HCEC 1CT (cell line): ENCODE measurements around the gene SPTBN5.

Experiments
- DNase-seq: peaks from one replicate; pipeline ENCODE4 v3.0.0-alpha.2; 2017

Gene SPTBN5

GRCh38 chr15:41881920-41882688 lies 11.7 kb downstream of the SPTBN5 start:
- DNase-seq = no peak

GRCh38 chr15:41881550-41881919 lies 12.3 kb downstream of the SPTBN5 start:
- DNase-seq = no peak

GRCh38 chr15:41881086-41881485 lies 12.8 kb downstream of the SPTBN5 start:
- no peak for DNase-seq

GRCh38 chr15:41880156-41880877 lies 13.5 kb downstream of the SPTBN5 start:
- no peak for DNase-seq

- no peak for DNase-seq
Observed at GRCh38 chr15:41879321-41879845, 14.5 kb downstream of the SPTBN5 start.

- no peak for DNase-seq
Observed at GRCh38 chr15:41878355-41878699, 15.5 kb downstream of the SPTBN5 start.

GRCh38 chr15:41877631-41878354 lies 16.1 kb downstream of the SPTBN5 start:
- no peak for DNase-seq

GRCh38 chr15:41876689-41877088 lies 17.2 kb downstream of the SPTBN5 start:
- DNase-seq = no peak

- DNase-seq = no peak
Observed at GRCh38 chr15:41876007-41876406, 17.8 kb downstream of the SPTBN5 start.

GRCh38 chr15:41874736-41875135 lies 19.1 kb downstream of the SPTBN5 start:
- no peak for DNase-seq

- DNase-seq = no peak
Observed at GRCh38 chr15:41873711-41874110, 20.1 kb downstream of the SPTBN5 start.

- DNase-seq = no peak
Observed at GRCh38 chr15:41872166-41872747, 21.6 kb downstream of the SPTBN5 start.

GRCh38 chr15:41871175-41871905 lies 22.5 kb downstream of the SPTBN5 start:
- no peak for DNase-seq

- peak; percentile 84 for DNase-seq
Observed at GRCh38 chr15:41870689-41871081, 23.2 kb downstream of the SPTBN5 start.

- DNase-seq = no peak
Observed at GRCh38 chr15:41869770-41870688, 23.8 kb downstream of the SPTBN5 start.

GRCh38 chr15:41868321-41868720 lies 25.5 kb downstream of the SPTBN5 start:
- no peak for DNase-seq

GRCh38 chr15:41866872-41867579 lies 26.8 kb downstream of the SPTBN5 start:
- no peak for DNase-seq

GRCh38 chr15:41866263-41866703 lies 27.6 kb downstream of the SPTBN5 start:
- no peak for DNase-seq

GRCh38 chr15:41865490-41866055 lies 28.3 kb downstream of the SPTBN5 start:
- DNase-seq = no peak

GRCh38 chr15:41862515-41863116 lies 31.2 kb downstream of the SPTBN5 start:
- no peak for DNase-seq
